ENCODE results near the gene ACR. TPM values are rescaled to one million over a fixed set of nuclear protein-coding genes. Genes with fewer than 3 reads are reported as not detected.
A peak's percentile ranks its signal among the peaks of the same experiment; 100 is the strongest.

The ACR gene
- total RNA-seq, 1 donor from 2014 or later: 2.8 TPM

- no peak for DNase-seq (ENCODE audit: low spot score)
- Mint-ChIP-seq H3K27me3 (ENCODE audit: unreplicated experiment) (peaks cover 60% of the 10 kb centered on the region), H3K9me3 (ENCODE audit: unreplicated experiment) (no peaks in the 10 kb centered on the region), H3K27ac (ENCODE audit: unreplicated experiment) (peak overlapping the region; percentile 86), H3K4me1 (ENCODE audit: unreplicated experiment) (peaks cover 40% of the 10 kb centered on the region), H3K36me3 (ENCODE audit: low read depth, unreplicated experiment) (peaks cover 55% of the 10 kb centered on the region), H3K4me3 (ENCODE audit: unreplicated experiment) (peak overlapping the region; percentile 88)
- TF ChIP-seq CTCF (IDR thresholded peaks at IDR 0.05; ENCODE audit: unreplicated experiment): no peak
These were observed 21.5 kb upstream of the ACR start for GRCh38 chr22:50716290-50717024.

- peaks cover 47% of the 10 kb centered on the region for H3K4me1 Mint-ChIP-seq (ENCODE audit: unreplicated experiment)
- H3K9me3 Mint-ChIP-seq (ENCODE audit: unreplicated experiment): no peaks in the 10 kb centered on the region
- no peak for DNase-seq (ENCODE audit: low spot score)
- H3K36me3 Mint-ChIP-seq (ENCODE audit: low read depth, unreplicated experiment): peaks cover 54% of the 10 kb centered on the region
- H3K4me3 Mint-ChIP-seq (ENCODE audit: unreplicated experiment): peak overlapping the region; percentile 84
- peak overlapping the region; percentile 83 for H3K27ac Mint-ChIP-seq (ENCODE audit: unreplicated experiment)
- TF ChIP-seq CTCF (IDR thresholded peaks at IDR 0.05; ENCODE audit: unreplicated experiment): no peak
- H3K27me3 Mint-ChIP-seq (ENCODE audit: unreplicated experiment): peaks cover 62% of the 10 kb centered on the region
These were observed 20.2 kb upstream of the ACR start for GRCh38 chr22:50717709-50718351.

GRCh38 chr22:50718352-50718709 lies 19.7 kb upstream of the ACR start:
- peaks cover 61% of the 10 kb centered on the region for H3K27me3 Mint-ChIP-seq (ENCODE audit: unreplicated experiment)
- peaks cover 54% of the 10 kb centered on the region for H3K36me3 Mint-ChIP-seq (ENCODE audit: low read depth, unreplicated experiment)
- no peak for DNase-seq (ENCODE audit: low spot score)
- H3K4me3 Mint-ChIP-seq (ENCODE audit: unreplicated experiment): peak overlapping the region; percentile 47
- TF ChIP-seq CTCF (IDR thresholded peaks at IDR 0.05; ENCODE audit: unreplicated experiment): no peak
- H3K9me3 Mint-ChIP-seq (ENCODE audit: unreplicated experiment): no peaks in the 10 kb centered on the region
- H3K4me1 Mint-ChIP-seq (ENCODE audit: unreplicated experiment): peaks cover 45% of the 10 kb centered on the region
- peak overlapping the region; percentile 83 for H3K27ac Mint-ChIP-seq (ENCODE audit: unreplicated experiment)

GRCh38 chr22:50719814-50720300 lies 18.1 kb upstream of the ACR start:
- no peaks in the 10 kb centered on the region for H3K9me3 Mint-ChIP-seq (ENCODE audit: unreplicated experiment)
- H3K36me3 Mint-ChIP-seq (ENCODE audit: low read depth, unreplicated experiment): peaks cover 58% of the 10 kb centered on the region
- no peak for TF ChIP-seq CTCF (IDR thresholded peaks at IDR 0.05; ENCODE audit: unreplicated experiment)
- H3K4me3 Mint-ChIP-seq (ENCODE audit: unreplicated experiment): peak overlapping the region; percentile 76
- H3K27me3 Mint-ChIP-seq (ENCODE audit: unreplicated experiment): peaks cover 54% of the 10 kb centered on the region
- H3K4me1 Mint-ChIP-seq (ENCODE audit: unreplicated experiment): peaks cover 40% of the 10 kb centered on the region
- DNase-seq (ENCODE audit: low spot score): no peak
- no peak overlapping the region for H3K27ac Mint-ChIP-seq (ENCODE audit: unreplicated experiment)

Data from endothelial cell (in vitro differentiated cells).